H9 (cell line): ENCODE results near the gene RPL28. TPM values are rescaled to one million over a fixed set of nuclear protein-coding genes. Genes with fewer than 3 reads are reported as not detected.

Experiments
- DNase-seq: peaks from one replicate; pipeline ENCODE4 v3.0.0-alpha.2; 2017
- H2AFZ ChIP-seq: one replicate; pipeline ENCODE4 v1.6.1; 2013; ENCODE audit warnings: mild to moderate bottlenecking, low read length, control low read depth, moderate library complexity
- H2AK5ac ChIP-seq: 2 replicates; pipeline ENCODE4 v1.6.1; 2013; ENCODE audit warnings: low read length, control low read depth, mixed read lengths; ENCODE audit not compliant: insufficient read length
- H2BK120ac ChIP-seq: one replicate; pipeline ENCODE4 v1.6.1; 2013; ENCODE audit warnings: low read depth, mild to moderate bottlenecking, low read length, control low read depth, inconsistent platforms; ENCODE audit not compliant: poor library complexity, severe bottlenecking
- H2BK12ac ChIP-seq: 2 replicates; pipeline ENCODE4 v1.6.1; 2013; ENCODE audit warnings: low read length, control low read depth, mixed read lengths, low read depth; ENCODE audit not compliant: insufficient read length
- H2BK15ac ChIP-seq: 2 replicates; pipeline ENCODE4 v1.6.1; 2013; ENCODE audit warnings: low read depth, low read length, control low read depth
- H2BK20ac ChIP-seq: one replicate; pipeline ENCODE4 v1.6.1; 2013; ENCODE audit warnings: low read depth, mild to moderate bottlenecking, low read length, control low read depth, inconsistent platforms; ENCODE audit not compliant: poor library complexity, severe bottlenecking
- H2BK5ac ChIP-seq: 2 replicates; pipeline ENCODE4 v1.6.1; 2013; ENCODE audit warnings: low read length, control low read depth, mixed read lengths; ENCODE audit not compliant: insufficient read length
- H3K14ac ChIP-seq: 2 replicates; pipeline ENCODE4 v1.6.1; 2013; ENCODE audit warnings: low read length, control low read depth; ENCODE audit not compliant: insufficient read depth
- H3K18ac ChIP-seq: 2 replicates; pipeline ENCODE4 v1.6.1; 2013; ENCODE audit warnings: low read depth, mild to moderate bottlenecking, mixed read lengths, low read length, control low read depth; ENCODE audit not compliant: insufficient read length
- H3K23ac ChIP-seq: 2 replicates; pipeline ENCODE4 v1.6.1; 2013; ENCODE audit warnings: low read length, control low read depth, mixed read lengths, low read depth; ENCODE audit not compliant: insufficient read length
- H3K23me2 ChIP-seq: 2 replicates; pipeline ENCODE4 v1.6.1; 2013; ENCODE audit warnings: low read depth, mild to moderate bottlenecking, mixed read lengths, low read length, control low read depth; ENCODE audit not compliant: insufficient read length, poor library complexity, severe bottlenecking
- H3K27ac ChIP-seq: 2 replicates; pipeline ENCODE4 v1.5.1; 2013; ENCODE audit warnings: low read length, control low read depth, mixed read lengths, low read depth; ENCODE audit not compliant: insufficient read length
- H3K27me3 ChIP-seq: 2 replicates; pipeline ENCODE4 v1.6.1; 2013; ENCODE audit warnings: low read length, control low read depth, inconsistent platforms; ENCODE audit not compliant: insufficient read depth
- H3K4ac ChIP-seq: 2 replicates; pipeline ENCODE4 v1.6.1; 2013; ENCODE audit warnings: low read depth, mild to moderate bottlenecking, control low read depth, inconsistent platforms, low read length, moderate library complexity
- H3K4me1 ChIP-seq: 2 replicates; pipeline ENCODE4 v1.6.1; 2013; ENCODE audit warnings: low read length, control low read depth, inconsistent platforms; ENCODE audit not compliant: insufficient read depth
- H3K4me2 ChIP-seq: 2 replicates; pipeline ENCODE4 v1.6.1; 2013; ENCODE audit warnings: low read length, control low read depth, mixed read lengths; ENCODE audit not compliant: insufficient read length, insufficient read depth
- H3K56ac ChIP-seq: 2 replicates; pipeline ENCODE4 v1.6.1; 2013; ENCODE audit warnings: low read depth, mild to moderate bottlenecking, mixed read lengths, low read length, control low read depth; ENCODE audit not compliant: insufficient read length
- H3K79me1 ChIP-seq: 2 replicates; pipeline ENCODE4 v1.6.1; 2013; ENCODE audit warnings: low read depth, mild to moderate bottlenecking, moderate library complexity, low read length, control low read depth, inconsistent platforms; ENCODE audit not compliant: insufficient read depth, poor library complexity, severe bottlenecking
- H3K79me2 ChIP-seq: 2 replicates; pipeline ENCODE4 v1.6.1; 2013; ENCODE audit warnings: low read length, control low read depth, inconsistent platforms; ENCODE audit not compliant: insufficient read depth
- H3K9ac ChIP-seq: 2 replicates; pipeline ENCODE4 v1.6.1; 2013; ENCODE audit warnings: low read length, control low read depth, mixed read lengths; ENCODE audit not compliant: insufficient read length; ENCODE audit errors: extremely low read depth
- H3K9me3 ChIP-seq: one replicate; pipeline ENCODE4 v1.6.1; 2013; ENCODE audit warnings: low read depth, low read length, inconsistent platforms; ENCODE audit not compliant: control insufficient read depth
- H3T11ph ChIP-seq: one replicate; pipeline ENCODE4 v1.6.1; 2013; ENCODE audit warnings: mild to moderate bottlenecking, low read length, control low read depth, inconsistent platforms
- H4K20me1 ChIP-seq: one replicate; pipeline ENCODE4 v1.6.1; 2013; ENCODE audit not compliant: control insufficient read depth, insufficient read length, insufficient read depth
- H4K5ac ChIP-seq: 2 replicates; pipeline ENCODE4 v1.6.1; 2013; ENCODE audit warnings: low read depth, mild to moderate bottlenecking, mixed read lengths, low read length, control low read depth; ENCODE audit not compliant: insufficient read length
- H4K8ac ChIP-seq: replicated peaks from 2 replicates; pipeline ENCODE4 v1.6.1; 2013; ENCODE audit warnings: low read length, control low read depth, mixed read lengths, low read depth; ENCODE audit not compliant: insufficient read length
- H4K91ac ChIP-seq: 2 replicates; pipeline ENCODE4 v1.6.1; 2013; ENCODE audit warnings: low read depth, mild to moderate bottlenecking, moderate library complexity, mixed read lengths, low read length, control low read depth; ENCODE audit not compliant: insufficient read length
- H3K27ac Mint-ChIP-seq, 3 experiments: 2 replicates in 2 of 3; 3 replicates in 1 of 3; pipeline ENCODE4 v1.8.0; 2020 to 2021; ENCODE audit warnings: mixed read lengths in 3 of 3, mild to moderate bottlenecking in 1 of 3, moderate library complexity in 1 of 3
- H3K27me3 Mint-ChIP-seq: 2 replicates; pipeline ENCODE4 v1.8.0; 2021; ENCODE audit warnings: low read depth, mild to moderate bottlenecking, moderate library complexity, mixed read lengths
- H3K36me3 Mint-ChIP-seq, 3 experiments: 2 replicates in 2 of 3; 3 replicates in 1 of 3; pipeline ENCODE4 v1.8.0; 2020 to 2021; ENCODE audit warnings: low read depth in 3 of 3, mixed read lengths in 3 of 3; ENCODE audit not compliant: insufficient read depth in 1 of 3
- H3K4me1 Mint-ChIP-seq, 2 experiments: 2 replicates each; pipeline ENCODE4 v1.8.0; 2020; ENCODE audit warnings: mixed read lengths in 2 of 2
- H3K4me3 Mint-ChIP-seq, 2 experiments: 2 replicates in 1 of 2; 3 replicates in 1 of 2; pipeline ENCODE4 v1.8.0; 2020 to 2021; ENCODE audit warnings: mild to moderate bottlenecking in 2 of 2, mixed read lengths in 2 of 2, moderate library complexity in 1 of 2
- H3K9me3 Mint-ChIP-seq, 2 experiments: 2 replicates in 1 of 2; 3 replicates in 1 of 2; pipeline ENCODE4 v1.8.0; 2020; ENCODE audit warnings: mild to moderate bottlenecking in 2 of 2, mixed read lengths in 2 of 2, moderate library complexity in 1 of 2
- WGBS: extraction: QIAGEN DNeasy Blood & Tissue Kit; methylation state at CpG from one replicate; pipeline ENCODE4 v1.1.7; 2013; ENCODE audit warnings: missing lambda C conversion rate, low lambda C conversion rate, mixed read lengths; ENCODE audit not compliant: insufficient read length; ENCODE audit errors: extremely low coverage; 5-methylcytosine and 5-hydroxymethylcytosine counted together
- total RNA-seq: library from RNA; stranded (reverse); gene quantifications from 2 replicates; pipeline ENCODE4 v1.2.1, GENCODE V29; 2021
- TF ChIP-seq, protein P1 (sequence below): fragments of 200-600 bp; sonication (generic); conservative IDR thresholded peaks from 3 replicates; pipeline ENCODE4 v1.8.0; 2021; ENCODE audit warnings: antibody characterized with exemption, mild to moderate bottlenecking

Gene RPL28
- total RNA-seq, 1 experiment from 2014 or later, result 2,076 TPM

DNA sequence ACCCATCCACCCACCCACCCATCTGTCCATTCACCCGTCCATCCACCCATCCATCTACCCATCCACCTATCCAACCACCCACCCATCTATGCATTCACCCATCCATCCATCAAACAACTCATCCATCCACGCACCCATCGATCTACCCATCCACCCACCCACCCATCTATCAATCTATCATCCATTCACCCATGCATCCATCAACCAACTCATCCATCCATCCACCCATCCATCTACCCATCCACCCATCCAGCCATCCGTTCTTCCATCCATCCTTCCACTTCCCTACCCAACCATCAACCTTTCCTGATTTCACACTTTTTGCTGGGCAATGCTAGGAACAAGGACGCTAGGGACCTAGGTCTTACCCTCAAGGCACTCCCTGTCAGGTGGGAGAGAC is 3.7 kb upstream of the RPL28 start:
- Mint-ChIP-seq H3K27me3 (peaks cover 49% of the 10 kb centered on the region), H3K36me3 (peaks cover 13 to 25% (median 15%) of the 10 kb centered on the region in 3 experiments), H3K9me3 (peaks cover 2 to 3% of the 10 kb centered on the region in 2 experiments; a peak in 2 of 5 replicates), H3K4me3 (peak overlapping the region in 1 of 2 experiments; percentile 43; a peak in 1 of 5 replicates), H3K4me1 (peaks cover 27 to 36% of the 10 kb centered on the region in 2 experiments), H3K27ac (no peak overlapping the region)
- no peak overlapping the region for H3K27ac ChIP-seq
- no peaks in the 10 kb centered on the region for H3K9me3 ChIP-seq
- H3K4ac ChIP-seq, result no peak overlapping the region
- TF ChIP-seq, protein P1, sequence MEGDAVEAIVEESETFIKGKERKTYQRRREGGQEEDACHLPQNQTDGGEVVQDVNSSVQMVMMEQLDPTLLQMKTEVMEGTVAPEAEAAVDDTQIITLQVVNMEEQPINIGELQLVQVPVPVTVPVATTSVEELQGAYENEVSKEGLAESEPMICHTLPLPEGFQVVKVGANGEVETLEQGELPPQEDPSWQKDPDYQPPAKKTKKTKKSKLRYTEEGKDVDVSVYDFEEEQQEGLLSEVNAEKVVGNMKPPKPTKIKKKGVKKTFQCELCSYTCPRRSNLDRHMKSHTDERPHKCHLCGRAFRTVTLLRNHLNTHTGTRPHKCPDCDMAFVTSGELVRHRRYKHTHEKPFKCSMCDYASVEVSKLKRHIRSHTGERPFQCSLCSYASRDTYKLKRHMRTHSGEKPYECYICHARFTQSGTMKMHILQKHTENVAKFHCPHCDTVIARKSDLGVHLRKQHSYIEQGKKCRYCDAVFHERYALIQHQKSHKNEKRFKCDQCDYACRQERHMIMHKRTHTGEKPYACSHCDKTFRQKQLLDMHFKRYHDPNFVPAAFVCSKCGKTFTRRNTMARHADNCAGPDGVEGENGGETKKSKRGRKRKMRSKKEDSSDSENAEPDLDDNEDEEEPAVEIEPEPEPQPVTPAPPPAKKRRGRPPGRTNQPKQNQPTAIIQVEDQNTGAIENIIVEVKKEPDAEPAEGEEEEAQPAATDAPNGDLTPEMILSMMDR, result no peak
- H3K23me2 ChIP-seq, result peaks cover 34% of the 10 kb centered on the region
- H3K79me1 ChIP-seq, result peaks cover 2% of the 10 kb centered on the region
- H2BK12ac ChIP-seq, result no peak overlapping the region
- no peak overlapping the region for H3K56ac ChIP-seq
- no peak overlapping the region for H4K5ac ChIP-seq
- H4K8ac ChIP-seq, result no peak overlapping the region
- no peak overlapping the region for H3K23ac ChIP-seq
- H3T11ph ChIP-seq, result no peak overlapping the region
- no peak overlapping the region for H4K91ac ChIP-seq
- no peaks in the 10 kb centered on the region for H4K20me1 ChIP-seq
- no peak overlapping the region for H2AK5ac ChIP-seq
- H3K27me3 ChIP-seq, result peaks cover 2% of the 10 kb centered on the region; the same call in 1 of the 2 replicates
- H3K14ac ChIP-seq, result no peak overlapping the region
- no peak overlapping the region for H2AFZ ChIP-seq
- H2BK15ac ChIP-seq, result no peak overlapping the region
- DNase-seq, result no peak
- no peak overlapping the region for H2BK20ac ChIP-seq
- WGBS, result 100% methylated on average over 3 of the region's 5 CpGs
- H3K18ac ChIP-seq, result no peak overlapping the region
- no peak overlapping the region for H2BK5ac ChIP-seq
- H3K79me2 ChIP-seq, result peaks cover 10% of the 10 kb centered on the region; the same call in 1 of the 2 replicates
- no peak overlapping the region for H2BK120ac ChIP-seq
- peaks cover 4% of the 10 kb centered on the region; the same call in 1 of the 2 replicates for H3K4me1 ChIP-seq
- H3K9ac ChIP-seq, result no peak overlapping the region
- H3K4me2 ChIP-seq, result no peak overlapping the region
